OCI-LY3 (cell line): Measurements from ENCODE around the gene FERMT2.

Source experiments
- CTCF ChIP-seq: fragments of 200-600, 300-600 bp; sonication (generic); IDR thresholded peaks from 2 replicates; pipeline ENCODE4 v1.5.1; 2014; ENCODE audit warnings: antibody characterized with exemption, low read length, low read depth
- EZH2phosphoT487 ChIP-seq: fragments of 200-600 bp; shearing (Covaris generic); IDR thresholded peaks from 2 replicates; pipeline ENCODE4 v1.6.1; 2018; ENCODE audit warnings: antibody characterized with exemption, mixed run types, low read depth

- no peak for TF ChIP-seq CTCF
- TF ChIP-seq EZH2phosphoT487: no peak
Observed at GRCh38 chr14:52868911-52869618, 81.8 kb downstream of the FERMT2 start.
